NCI-H2171 (cell line): ENCODE results near the gene COL15A1.

Experiments
- DNase-seq: peaks from one replicate; lab custom pipeline; 2025; lab: John Stamatoyannopoulos, UW

Gene COL15A1

GRCh38 chr9:99108131-99108530 is 164.4 kb downstream of the COL15A1 start:
- DNase-seq, result no peak

GRCh38 chr9:99109522-99109921 is 165.8 kb downstream of the COL15A1 start:
- peak; percentile 54 for DNase-seq

GRCh38 chr9:99112750-99113413 is 169.2 kb downstream of the COL15A1 start:
- DNase-seq, result no peak

- DNase-seq, result no peak
Measured at GRCh38 chr9:99113414-99114048, 169.8 kb downstream of the COL15A1 start.

GRCh38 chr9:99114049-99114440 is 170.3 kb downstream of the COL15A1 start:
- DNase-seq, result no peak

GRCh38 chr9:99114846-99115500 is 171.3 kb downstream of the COL15A1 start:
- peak; percentile 43 for DNase-seq

GRCh38 chr9:99116003-99116411 is 172.3 kb downstream of the COL15A1 start:
- peak; percentile 91 for DNase-seq

- no peak for DNase-seq
Measured at GRCh38 chr9:99118782-99119466, 175.2 kb downstream of the COL15A1 start.

- DNase-seq, result no peak
Measured at GRCh38 chr9:99119976-99120655, 176.4 kb downstream of the COL15A1 start.
